GM12892 (cell line): ENCODE measurements around the gene ZDHHC20.

ENCODE experiments used
- POLR2A ChIP-seq: IDR thresholded peaks from 2 replicates; pipeline ENCODE4 v1.6.1; 2011; ENCODE audit warnings: low read depth, low read length, control low read depth
- POLR2AphosphoS5 ChIP-seq: IDR thresholded peaks from 2 replicates; pipeline ENCODE4 v1.6.1; 2011; ENCODE audit warnings: low read depth, low read length, control low read depth
- TAF1 ChIP-seq: IDR thresholded peaks from 2 replicates; pipeline ENCODE4 v1.6.1; 2011; ENCODE audit warnings: low read depth, mild to moderate bottlenecking, control low read depth, low read length, borderline replicate concordance

GRCh38 chr13:21326155-21327031, 132.7 kb downstream of the ZDHHC20 start:
- TF ChIP-seq POLR2A (no peak), POLR2AphosphoS5 (no peak), TAF1 (no peak)
